ENCODE measurements around the gene PABPN1L.
"Not testable (repeated sequence)": the region's sequence is repeated elsewhere in the genome, so short reads cannot be mapped to it uniquely, and the experiment has no call there.

The PABPN1L gene

GRCh38 chr16:88825146-88825545 is 41.3 kb downstream of the PABPN1L start:
- no peak for DNase-seq (ENCODE audit: low read depth, low spot score)
- H3K36me3 ChIP-seq (ENCODE audit: insufficient read depth, insufficient read length, low read length): peaks cover 45% of the 10 kb centered on the region
- H3K27me3 ChIP-seq (ENCODE audit: insufficient read depth, insufficient read length): no peaks in the 10 kb centered on the region

GRCh38 chr16:88824256-88825077 is 42.0 kb downstream of the PABPN1L start:
- TF ChIP-seq YY1 (IDR thresholded peaks at IDR 0.05; ENCODE audit: insufficient read depth, insufficient read length): no peak

More at GRCh38 chr16:88825146-88825545, 41.3 kb downstream of the PABPN1L start:
- H3K9me3 ChIP-seq (ENCODE audit: insufficient read depth, low read length): no peaks in the 10 kb centered on the region
- peaks cover 6% of the 10 kb centered on the region for H3K4me1 ChIP-seq (ENCODE audit: insufficient read depth, insufficient read length)
- no peak overlapping the region for H3K9ac ChIP-seq (ENCODE audit: insufficient read length, low read depth)
- TF ChIP-seq SUZ12 (IDR thresholded peaks at IDR 0.05; ENCODE audit: extremely low read depth, insufficient read depth, insufficient read length) (no peak), ZNF274 (IDR thresholded peaks at IDR 0.05; ENCODE audit: low read depth, low read length) (no peak)
- H3K4me3 ChIP-seq (ENCODE audit: insufficient read length, low read depth): no peak overlapping the region

GRCh38 chr16:88823646-88824045 is 42.8 kb downstream of the PABPN1L start:
- H3K9me3 ChIP-seq (ENCODE audit: insufficient read depth, low read length); H3K27me3 ChIP-seq (ENCODE audit: insufficient read depth, insufficient read length): not testable (repeated sequence)
- peaks cover 45% of the 10 kb centered on the region for H3K36me3 ChIP-seq (ENCODE audit: insufficient read depth, insufficient read length, low read length)

More at GRCh38 chr16:88824256-88825077, 42.0 kb downstream of the PABPN1L start:
- Histone ChIP-seq H3K9me3 (ENCODE audit: insufficient read depth, low read length) (no peaks in the 10 kb centered on the region), H3K27me3 (ENCODE audit: insufficient read depth, insufficient read length) (no peaks in the 10 kb centered on the region), H3K4me1 (ENCODE audit: insufficient read depth, insufficient read length) (peaks cover 6% of the 10 kb centered on the region), H3K36me3 (ENCODE audit: insufficient read depth, insufficient read length, low read length) (peaks cover 45% of the 10 kb centered on the region), H3K4me3 (ENCODE audit: insufficient read length, low read depth) (no peak overlapping the region), H3K9ac (ENCODE audit: insufficient read length, low read depth) (no peak overlapping the region)
- DNase-seq (ENCODE audit: low read depth, low spot score): no peak

GRCh38 chr16:88822281-88823040 is 44.0 kb downstream of the PABPN1L start:
- H3K27me3 ChIP-seq (ENCODE audit: insufficient read depth, insufficient read length): no peaks in the 10 kb centered on the region
- peaks cover 45% of the 10 kb centered on the region for H3K36me3 ChIP-seq (ENCODE audit: insufficient read depth, insufficient read length, low read length)
- no peak for DNase-seq (ENCODE audit: low read depth, low spot score)
- H3K9me3 ChIP-seq (ENCODE audit: insufficient read depth, low read length): no peaks in the 10 kb centered on the region
- peaks cover 6% of the 10 kb centered on the region for H3K4me1 ChIP-seq (ENCODE audit: insufficient read depth, insufficient read length)
- no peak overlapping the region for H3K9ac ChIP-seq (ENCODE audit: insufficient read length, low read depth)
- no peak overlapping the region for H3K4me3 ChIP-seq (ENCODE audit: insufficient read length, low read depth)
- TF ChIP-seq YY1 (IDR thresholded peaks at IDR 0.05; ENCODE audit: insufficient read depth, insufficient read length): no peak
- TF ChIP-seq SUZ12 (IDR thresholded peaks at IDR 0.05; ENCODE audit: extremely low read depth, insufficient read depth, insufficient read length): no peak
- no peak for TF ChIP-seq ZNF274 (IDR thresholded peaks at IDR 0.05; ENCODE audit: low read depth, low read length)

More at GRCh38 chr16:88823646-88824045, 42.8 kb downstream of the PABPN1L start:
- H3K4me3 ChIP-seq (ENCODE audit: insufficient read length, low read depth); DNase-seq (ENCODE audit: low read depth, low spot score); H3K9ac ChIP-seq (ENCODE audit: insufficient read length, low read depth); H3K4me1 ChIP-seq (ENCODE audit: insufficient read depth, insufficient read length): not testable (repeated sequence)

GRCh38 chr16:88821168-88821850 is 45.2 kb downstream of the PABPN1L start:
- no peaks in the 10 kb centered on the region for H3K9me3 ChIP-seq (ENCODE audit: insufficient read depth, low read length)
- peaks cover 41% of the 10 kb centered on the region for H3K36me3 ChIP-seq (ENCODE audit: insufficient read depth, insufficient read length, low read length)
- no peaks in the 10 kb centered on the region for H3K27me3 ChIP-seq (ENCODE audit: insufficient read depth, insufficient read length)
- TF ChIP-seq SUZ12 (IDR thresholded peaks at IDR 0.05; ENCODE audit: extremely low read depth, insufficient read depth, insufficient read length): no peak
- no peak for TF ChIP-seq ZNF274 (IDR thresholded peaks at IDR 0.05; ENCODE audit: low read depth, low read length)
- TF ChIP-seq YY1 (IDR thresholded peaks at IDR 0.05; ENCODE audit: insufficient read depth, insufficient read length): no peak
- H3K4me1 ChIP-seq (ENCODE audit: insufficient read depth, insufficient read length): peaks cover 6% of the 10 kb centered on the region
- DNase-seq (ENCODE audit: low read depth, low spot score): no peak
- H3K9ac ChIP-seq (ENCODE audit: insufficient read length, low read depth): no peak overlapping the region
- no peak overlapping the region for H3K4me3 ChIP-seq (ENCODE audit: insufficient read length, low read depth)

- TF ChIP-seq SUZ12 (IDR thresholded peaks at IDR 0.05; ENCODE audit: extremely low read depth, insufficient read depth, insufficient read length): no peak
- no peak for TF ChIP-seq ZNF274 (IDR thresholded peaks at IDR 0.05; ENCODE audit: low read depth, low read length)
- TF ChIP-seq YY1 (IDR thresholded peaks at IDR 0.05; ENCODE audit: insufficient read depth, insufficient read length): no peak
- H3K9me3 ChIP-seq (ENCODE audit: insufficient read depth, low read length): no peaks in the 10 kb centered on the region
- H3K4me1 ChIP-seq (ENCODE audit: insufficient read depth, insufficient read length): peaks cover 12% of the 10 kb centered on the region
- no peak overlapping the region for H3K4me3 ChIP-seq (ENCODE audit: insufficient read length, low read depth)
- DNase-seq (ENCODE audit: low read depth, low spot score): no peak
- no peak overlapping the region for H3K9ac ChIP-seq (ENCODE audit: insufficient read length, low read depth)
- peaks cover 40% of the 10 kb centered on the region for H3K36me3 ChIP-seq (ENCODE audit: insufficient read depth, insufficient read length, low read length)
- no peaks in the 10 kb centered on the region for H3K27me3 ChIP-seq (ENCODE audit: insufficient read depth, insufficient read length)
Measured at GRCh38 chr16:88820385-88821025, 46.0 kb downstream of the PABPN1L start.

GRCh38 chr16:88819126-88819525 is 47.3 kb downstream of the PABPN1L start:
- peaks cover 14% of the 10 kb centered on the region for H3K4me1 ChIP-seq (ENCODE audit: insufficient read depth, insufficient read length)
- no peaks in the 10 kb centered on the region for H3K9me3 ChIP-seq (ENCODE audit: insufficient read depth, low read length)
- H3K4me3 ChIP-seq (ENCODE audit: insufficient read length, low read depth): no peak overlapping the region
- TF ChIP-seq YY1 (IDR thresholded peaks at IDR 0.05; ENCODE audit: insufficient read depth, insufficient read length) (no peak), SUZ12 (IDR thresholded peaks at IDR 0.05; ENCODE audit: extremely low read depth, insufficient read depth, insufficient read length) (no peak), ZNF274 (IDR thresholded peaks at IDR 0.05; ENCODE audit: low read depth, low read length) (no peak)
- DNase-seq (ENCODE audit: low read depth, low spot score): no peak
- no peaks in the 10 kb centered on the region for H3K27me3 ChIP-seq (ENCODE audit: insufficient read depth, insufficient read length)
- no peak overlapping the region for H3K9ac ChIP-seq (ENCODE audit: insufficient read length, low read depth)
- H3K36me3 ChIP-seq (ENCODE audit: insufficient read depth, insufficient read length, low read length): peaks cover 35% of the 10 kb centered on the region
